Measurements from ENCODE around the gene IVNS1ABP. TPM values are rescaled to one million over a fixed set of nuclear protein-coding genes. Genes with fewer than 3 reads are reported as not detected.

IVNS1ABP gene
- total and polyA plus RNA-seq, 4 donors: 14.2 to 83.4 (median 34.0) TPM

DNA sequence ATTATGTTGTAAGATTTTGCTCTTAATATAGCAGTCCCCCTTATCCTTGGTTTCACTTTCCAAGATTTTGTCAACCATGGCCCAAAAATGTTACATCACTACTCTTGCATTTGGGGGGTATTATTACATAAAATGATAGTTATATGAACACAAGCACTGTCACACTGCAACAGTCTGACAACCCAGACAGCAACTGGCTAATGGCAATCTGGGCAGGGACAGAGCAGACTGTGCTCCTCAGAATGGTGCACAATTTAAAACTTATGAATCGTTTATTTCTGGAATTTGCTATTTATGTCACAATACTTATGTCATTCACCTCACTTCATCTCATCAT lies 2.1 kb upstream of the IVNS1ABP start (continued):
- TF ChIP-seq SP1 (IDR thresholded peaks at IDR 0.05): no peak

DNA sequence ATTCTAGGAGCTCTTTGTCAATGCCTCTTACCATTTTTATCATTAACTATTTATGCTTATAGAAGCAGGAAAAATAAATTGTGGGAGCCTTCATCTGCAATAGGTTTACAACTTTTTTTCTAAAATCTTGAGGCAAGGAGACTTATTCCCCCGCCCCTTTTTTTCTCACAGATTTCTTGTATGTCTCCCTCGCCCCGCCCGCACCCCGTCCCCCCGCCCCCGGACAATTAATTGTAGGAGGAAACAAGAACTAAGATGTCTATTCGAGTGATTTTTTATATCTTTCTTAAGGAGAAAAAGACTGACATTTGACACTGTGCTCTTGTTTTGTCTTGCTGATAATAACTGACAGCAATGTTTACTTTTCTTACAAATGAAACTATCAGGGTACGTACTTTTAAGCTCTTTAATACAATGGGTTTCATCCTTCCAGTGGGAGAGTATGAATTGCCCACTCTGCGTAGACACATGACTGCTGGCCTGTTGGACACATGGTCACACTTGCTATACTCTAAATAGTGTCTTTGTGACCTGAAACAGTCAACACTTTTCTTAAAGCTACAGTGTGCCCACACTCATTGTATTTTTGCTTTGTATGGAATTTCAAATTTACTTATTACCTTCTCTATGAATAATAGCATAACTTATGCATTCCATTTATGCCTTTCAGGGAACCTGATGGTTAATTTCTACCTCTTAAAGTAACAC lies 1.5 kb upstream of the IVNS1ABP start:
- no peak for DNase-seq (ENCODE audit: low spot score)
- Histone ChIP-seq H3K9me3 (ENCODE audit: control insufficient read depth in 4 of 4, low read length in 3 of 4) (no peaks in the 10 kb centered on the region), H3K36me3 (ENCODE audit: control insufficient read depth in 4 of 4, insufficient read depth in 3 of 4, low read depth in 1 of 4, low read length in 3 of 4) (no peaks in the 10 kb centered on the region), H3K4me3 (ENCODE audit: low read depth in 1 of 3, low read length in 3 of 3) (no peak overlapping the region), H3K9ac (ENCODE audit: low read depth in 1 of 2, low read length in 2 of 2) (no peak overlapping the region), H3K27ac (ENCODE audit: low read depth in 1 of 2, low read length in 2 of 2) (peak overlapping the region; percentile 85 to 97), H3K4me1 (ENCODE audit: control insufficient read depth in 4 of 4, insufficient read depth in 4 of 4, low read length in 3 of 4) (peaks cover 3 to 31% (median 19%) of the 10 kb centered on the region in 4 donors), H3K27me3 (ENCODE audit: control insufficient read depth in 4 of 4, insufficient read depth in 4 of 4, low read length in 3 of 4) (no peaks in the 10 kb centered on the region)
- 76% methylated on average over 10 of the region's 10 CpGs for WGBS
- TF ChIP-seq, protein P1, sequence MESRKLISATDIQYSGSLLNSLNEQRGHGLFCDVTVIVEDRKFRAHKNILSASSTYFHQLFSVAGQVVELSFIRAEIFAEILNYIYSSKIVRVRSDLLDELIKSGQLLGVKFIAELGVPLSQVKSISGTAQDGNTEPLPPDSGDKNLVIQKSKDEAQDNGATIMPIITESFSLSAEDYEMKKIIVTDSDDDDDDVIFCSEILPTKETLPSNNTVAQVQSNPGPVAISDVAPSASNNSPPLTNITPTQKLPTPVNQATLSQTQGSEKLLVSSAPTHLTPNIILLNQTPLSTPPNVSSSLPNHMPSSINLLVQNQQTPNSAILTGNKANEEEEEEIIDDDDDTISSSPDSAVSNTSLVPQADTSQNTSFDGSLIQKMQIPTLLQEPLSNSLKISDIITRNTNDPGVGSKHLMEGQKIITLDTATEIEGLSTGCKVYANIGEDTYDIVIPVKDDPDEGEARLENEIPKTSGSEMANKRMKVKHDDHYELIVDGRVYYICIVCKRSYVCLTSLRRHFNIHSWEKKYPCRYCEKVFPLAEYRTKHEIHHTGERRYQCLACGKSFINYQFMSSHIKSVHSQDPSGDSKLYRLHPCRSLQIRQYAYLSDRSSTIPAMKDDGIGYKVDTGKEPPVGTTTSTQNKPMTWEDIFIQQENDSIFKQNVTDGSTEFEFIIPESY (IDR thresholded peaks at IDR 0.05): no peak
- TF ChIP-seq JUND (IDR thresholded peaks at IDR 0.05): no peak

DNA sequence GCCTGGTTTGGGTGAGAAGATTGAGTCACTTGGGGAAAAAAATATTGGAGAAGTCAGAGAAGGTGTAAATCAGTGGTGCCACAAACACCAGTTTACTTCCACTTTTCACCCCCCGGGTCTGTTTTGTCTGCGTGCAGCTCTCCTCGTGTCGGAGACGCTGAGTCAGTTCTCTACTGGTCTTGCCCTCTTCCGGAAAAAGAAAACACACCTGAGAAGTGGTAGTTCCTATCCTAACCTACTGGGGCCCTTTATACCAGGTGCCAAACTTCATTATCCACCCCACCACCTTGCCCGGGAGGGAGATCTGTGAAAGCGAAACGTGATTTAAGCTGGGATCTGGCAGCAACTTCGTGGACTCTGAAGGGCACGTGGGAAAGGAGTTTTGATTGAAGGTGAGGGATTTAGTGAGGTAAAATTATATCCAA lies 855 bp upstream of the IVNS1ABP start:
- 37% methylated on average over 11 of the region's 11 CpGs for whole genome bisulfite sequencing
- Histone ChIP-seq H3K4me1 (ENCODE audit: control insufficient read depth in 4 of 4, insufficient read depth in 4 of 4, low read length in 3 of 4) (peaks cover 3 to 33% (median 19%) of the 10 kb centered on the region in 4 donors), H3K27me3 (ENCODE audit: control insufficient read depth in 4 of 4, insufficient read depth in 4 of 4, low read length in 3 of 4) (no peaks in the 10 kb centered on the region), H3K27ac (ENCODE audit: low read depth in 1 of 2, low read length in 2 of 2) (peak overlapping the region; percentile 85 to 97), H3K36me3 (ENCODE audit: control insufficient read depth in 4 of 4, insufficient read depth in 3 of 4, low read depth in 1 of 4, low read length in 3 of 4) (no peaks in the 10 kb centered on the region), H3K9ac (ENCODE audit: low read depth in 1 of 2, low read length in 2 of 2) (peak overlapping the region; percentile 35 to 68), H3K9me3 (ENCODE audit: control insufficient read depth in 4 of 4, low read length in 3 of 4) (no peaks in the 10 kb centered on the region), H3K4me3 (ENCODE audit: low read depth in 1 of 3, low read length in 3 of 3) (peak overlapping the region; percentile 54 to 90 (median 84))
- DNase-seq (ENCODE audit: low spot score): no peak
- TF ChIP-seq, protein P2, sequence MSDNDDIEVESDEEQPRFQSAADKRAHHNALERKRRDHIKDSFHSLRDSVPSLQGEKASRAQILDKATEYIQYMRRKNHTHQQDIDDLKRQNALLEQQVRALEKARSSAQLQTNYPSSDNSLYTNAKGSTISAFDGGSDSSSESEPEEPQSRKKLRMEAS (IDR thresholded peaks at IDR 0.05): peak; percentile 31
- TF ChIP-seq YY1 (IDR thresholded peaks at IDR 0.05): no peak

DNA sequence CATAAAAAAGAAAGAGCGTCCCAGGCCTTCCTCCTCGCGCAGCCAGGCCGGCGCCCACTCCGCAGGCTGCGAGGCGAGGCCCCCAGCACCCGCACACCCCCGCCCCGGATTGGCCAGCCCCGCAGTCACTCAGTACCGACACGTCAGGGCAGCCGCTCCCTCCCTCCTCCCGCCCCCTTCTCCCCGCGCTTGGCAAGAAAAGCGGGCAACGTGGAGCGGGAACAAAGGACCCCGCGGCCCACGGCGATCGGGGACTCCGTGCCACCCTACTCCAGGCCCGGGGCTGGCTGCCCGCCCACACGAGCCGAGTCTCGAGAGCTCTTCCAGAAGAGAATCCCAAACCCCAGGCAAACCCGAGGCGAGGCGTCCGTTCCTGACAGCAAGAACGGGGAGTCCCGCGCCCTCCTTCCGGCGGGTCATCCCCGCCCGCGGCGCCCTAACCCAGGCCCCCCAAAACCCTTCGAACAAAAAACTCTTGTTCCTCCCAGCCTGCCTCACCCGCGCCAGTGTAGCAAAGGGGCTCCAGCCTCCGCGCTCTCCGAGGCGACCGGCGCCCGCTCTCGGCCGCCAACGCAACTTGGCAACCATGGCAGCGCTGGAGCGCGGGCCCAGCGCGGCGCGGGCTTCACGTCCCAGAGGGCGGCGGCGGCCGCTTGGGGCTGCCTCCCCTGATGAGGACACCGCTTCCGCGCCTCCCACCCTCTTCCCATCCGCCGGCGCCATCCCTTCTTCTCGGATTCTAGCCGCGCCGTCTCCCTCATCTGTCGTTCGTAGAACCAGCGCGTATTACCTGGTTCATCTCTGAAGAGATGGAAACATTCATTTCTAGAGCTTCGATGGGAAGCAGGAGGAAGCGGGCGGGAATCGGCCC lies 645 bp downstream of the IVNS1ABP start:
- TF ChIP-seq HNF4A (conservative IDR thresholded peaks at IDR 0.05): no peak
- no peak for TF ChIP-seq GABPA (IDR thresholded peaks at IDR 0.05 in 1 of 2, conservative IDR thresholded peaks at IDR 0.05 in 1 of 2)
- peak; percentile 40 for TF ChIP-seq SP1 (IDR thresholded peaks at IDR 0.05)
- TF ChIP-seq, protein P3, sequence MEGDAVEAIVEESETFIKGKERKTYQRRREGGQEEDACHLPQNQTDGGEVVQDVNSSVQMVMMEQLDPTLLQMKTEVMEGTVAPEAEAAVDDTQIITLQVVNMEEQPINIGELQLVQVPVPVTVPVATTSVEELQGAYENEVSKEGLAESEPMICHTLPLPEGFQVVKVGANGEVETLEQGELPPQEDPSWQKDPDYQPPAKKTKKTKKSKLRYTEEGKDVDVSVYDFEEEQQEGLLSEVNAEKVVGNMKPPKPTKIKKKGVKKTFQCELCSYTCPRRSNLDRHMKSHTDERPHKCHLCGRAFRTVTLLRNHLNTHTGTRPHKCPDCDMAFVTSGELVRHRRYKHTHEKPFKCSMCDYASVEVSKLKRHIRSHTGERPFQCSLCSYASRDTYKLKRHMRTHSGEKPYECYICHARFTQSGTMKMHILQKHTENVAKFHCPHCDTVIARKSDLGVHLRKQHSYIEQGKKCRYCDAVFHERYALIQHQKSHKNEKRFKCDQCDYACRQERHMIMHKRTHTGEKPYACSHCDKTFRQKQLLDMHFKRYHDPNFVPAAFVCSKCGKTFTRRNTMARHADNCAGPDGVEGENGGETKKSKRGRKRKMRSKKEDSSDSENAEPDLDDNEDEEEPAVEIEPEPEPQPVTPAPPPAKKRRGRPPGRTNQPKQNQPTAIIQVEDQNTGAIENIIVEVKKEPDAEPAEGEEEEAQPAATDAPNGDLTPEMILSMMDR (IDR thresholded peaks at IDR 0.05; ENCODE audit: low read depth, low read length, missing input control): no peak
- TF ChIP-seq FOXA1 (IDR thresholded peaks at IDR 0.05): no peak
- no peaks in the 10 kb centered on the region for H3K9me3 ChIP-seq (ENCODE audit: control insufficient read depth in 4 of 4, low read length in 3 of 4)
- under 1% methylated on average over 88 of the region's 88 CpGs for WGBS
- no peaks in the 10 kb centered on the region for H3K36me3 ChIP-seq (ENCODE audit: control insufficient read depth in 4 of 4, insufficient read depth in 3 of 4, low read depth in 1 of 4, low read length in 3 of 4)
- peak overlapping the region; percentile 89 to 92 (median 90) for H3K4me3 ChIP-seq (ENCODE audit: low read depth in 1 of 3, low read length in 3 of 3)
- H3K9ac ChIP-seq (ENCODE audit: low read depth in 1 of 2, low read length in 2 of 2): peak overlapping the region; percentile 84 to 92
- H3K27me3 ChIP-seq (ENCODE audit: control insufficient read depth in 4 of 4, insufficient read depth in 4 of 4, low read length in 3 of 4): no peaks in the 10 kb centered on the region
- DNase-seq (ENCODE audit: low spot score): peak; percentile 98
- peak overlapping the region; percentile 97 to 99 for H3K27ac ChIP-seq (ENCODE audit: low read depth in 1 of 2, low read length in 2 of 2)
- peaks cover 7 to 45% (median 23%) of the 10 kb centered on the region in 4 donors for H3K4me1 ChIP-seq (ENCODE audit: control insufficient read depth in 4 of 4, insufficient read depth in 4 of 4, low read length in 3 of 4)
